Anterior cingulate cortex (tissue), 58 donors: ENCODE measurements around the gene MTR.
A peak's percentile ranks its signal among the peaks of the same experiment; 100 is the strongest.
"Not testable (repeated sequence)": the region's sequence is repeated elsewhere in the genome, so short reads cannot be mapped to it uniquely, and the experiment has no call there.

Source experiments
- DNase-seq, 58 donors: peaks; one replicate each; lab custom pipeline; 2025; lab: John Stamatoyannopoulos, UW

MTR gene

DNA sequence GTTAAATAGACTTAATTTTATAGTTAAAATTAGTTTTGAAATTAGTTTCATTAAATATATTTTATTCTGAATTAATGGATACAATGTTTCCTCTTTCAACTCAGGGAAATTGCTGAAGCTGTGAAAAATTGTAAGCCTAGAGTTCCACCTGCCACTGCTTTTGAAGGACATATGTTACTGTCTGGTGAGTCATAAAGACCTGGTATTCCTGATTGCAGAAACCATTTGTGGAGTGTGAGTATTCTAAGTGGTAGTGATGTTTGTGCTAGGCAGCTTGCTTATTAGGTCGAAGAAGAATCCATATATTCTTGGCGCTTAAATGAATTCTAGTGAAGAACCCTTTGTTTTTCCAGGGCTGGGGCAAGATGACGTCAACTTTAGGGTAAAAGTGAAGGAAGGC, 34.0 kb downstream of the MTR start:
- no peak for DNase-seq

- DNase-seq, result no peak
Observed at GRCh38 chr1:236830116-236830515, 35.0 kb downstream of the MTR start.

DNA sequence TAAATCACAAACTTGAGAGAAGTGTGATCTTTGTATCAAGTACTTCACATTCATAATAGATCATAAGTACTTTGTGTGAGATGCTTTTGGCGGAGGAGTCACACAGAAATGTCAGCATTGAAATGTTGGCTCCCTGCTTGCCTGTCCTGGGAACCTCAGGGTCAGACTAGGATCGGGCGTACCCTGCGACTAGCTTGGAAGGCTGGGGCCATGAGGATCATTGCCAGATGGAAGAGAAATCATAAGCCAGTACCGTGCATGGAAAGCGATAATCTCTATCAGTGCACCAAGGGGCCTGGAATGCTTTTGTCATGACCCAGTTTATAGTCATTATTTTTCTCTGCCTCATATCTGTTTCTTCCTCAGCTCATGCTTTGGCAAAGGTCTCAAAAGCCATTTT, 35.5 kb downstream of the MTR start:
- DNase-seq, result peak in 1 of 58 donors; percentile 3

DNA sequence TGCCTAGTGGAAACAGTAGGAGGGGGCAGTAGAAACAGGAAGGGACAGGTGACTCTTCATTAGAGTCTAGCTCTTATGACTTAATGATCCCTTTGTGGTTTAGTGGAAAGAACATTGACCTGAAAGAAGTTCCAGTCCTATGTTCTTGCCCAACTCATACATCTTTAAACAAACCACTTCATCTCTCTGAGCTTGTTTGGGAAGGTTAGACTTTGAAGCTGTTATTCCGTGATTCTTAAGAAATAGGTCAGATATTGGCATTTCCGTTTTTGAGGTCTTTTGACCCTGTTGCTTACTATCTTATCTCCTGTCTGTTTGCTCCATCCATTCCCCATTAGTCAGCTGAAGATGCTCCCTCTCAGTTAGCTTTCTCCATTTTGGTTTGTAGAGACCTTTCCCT, 38.5 kb downstream of the MTR start:
- DNase-seq, result no peak

- DNase-seq, result no peak
Observed at GRCh38 chr1:236834876-236835275, 39.8 kb downstream of the MTR start.

DNA sequence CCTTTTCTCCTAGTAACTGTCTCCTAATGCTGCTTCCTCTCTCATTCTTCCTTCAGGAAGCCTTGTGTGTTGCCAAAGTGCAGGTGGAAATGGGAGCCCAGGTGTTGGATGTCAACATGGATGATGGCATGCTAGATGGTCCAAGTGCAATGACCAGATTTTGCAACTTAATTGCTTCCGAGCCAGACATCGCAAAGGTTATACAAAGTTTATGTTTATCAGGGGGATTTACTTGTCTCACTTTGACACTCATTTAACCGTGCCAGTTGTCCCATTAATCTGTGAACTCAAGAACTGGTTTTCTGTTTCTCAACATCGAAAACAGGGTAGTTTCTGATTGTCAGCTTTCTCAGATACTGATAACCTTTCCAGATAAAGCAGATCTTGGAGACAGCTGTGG, 40.4 kb downstream of the MTR start:
- DNase-seq, result no peak

DNA sequence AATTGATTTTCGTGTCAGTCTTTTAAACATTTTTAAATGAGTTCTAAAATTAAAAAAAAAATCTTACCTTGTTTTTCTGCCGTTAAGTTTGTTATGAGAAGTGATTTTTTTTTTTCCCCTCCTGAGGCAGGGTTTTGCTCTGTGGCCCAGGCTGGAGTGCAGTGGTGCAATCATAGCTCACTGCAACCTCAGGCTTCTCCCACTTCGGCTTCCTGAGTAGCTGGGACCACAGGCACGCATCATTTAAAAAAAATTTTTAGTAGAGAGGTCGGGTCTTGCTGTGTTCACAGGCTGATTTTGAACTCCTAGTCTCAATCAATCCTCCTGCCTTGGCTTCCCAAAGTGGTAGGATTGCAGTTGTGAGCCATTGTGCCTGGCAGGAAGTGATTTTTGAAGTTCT, 41.1 kb downstream of the MTR start:
- DNase-seq, result no peak

DNA sequence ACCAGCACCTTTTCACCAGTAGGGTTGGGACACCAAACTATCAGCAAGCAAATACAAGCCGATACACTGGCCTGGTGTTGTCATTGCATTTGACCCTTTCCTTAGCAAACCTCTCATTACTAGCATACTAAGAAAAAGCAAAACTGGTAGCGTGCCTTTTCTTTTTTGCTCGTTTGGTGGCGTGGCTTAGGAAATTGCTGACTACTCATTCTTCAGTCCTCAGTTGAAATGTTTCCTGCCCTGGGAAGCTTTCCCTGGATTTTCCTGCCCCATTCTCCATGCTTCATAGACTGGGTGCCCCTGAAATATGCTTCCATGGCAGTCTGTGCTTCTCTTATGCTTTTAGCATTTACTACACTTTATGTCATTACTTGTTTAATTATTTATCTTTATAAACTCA, 42.0 kb downstream of the MTR start:
- no peak for DNase-seq

- DNase-seq, result no peak
Observed at GRCh38 chr1:236837897-236838296, 42.8 kb downstream of the MTR start.

GRCh38 chr1:236841341-236841740, 46.2 kb downstream of the MTR start:
- no peak for DNase-seq

DNA sequence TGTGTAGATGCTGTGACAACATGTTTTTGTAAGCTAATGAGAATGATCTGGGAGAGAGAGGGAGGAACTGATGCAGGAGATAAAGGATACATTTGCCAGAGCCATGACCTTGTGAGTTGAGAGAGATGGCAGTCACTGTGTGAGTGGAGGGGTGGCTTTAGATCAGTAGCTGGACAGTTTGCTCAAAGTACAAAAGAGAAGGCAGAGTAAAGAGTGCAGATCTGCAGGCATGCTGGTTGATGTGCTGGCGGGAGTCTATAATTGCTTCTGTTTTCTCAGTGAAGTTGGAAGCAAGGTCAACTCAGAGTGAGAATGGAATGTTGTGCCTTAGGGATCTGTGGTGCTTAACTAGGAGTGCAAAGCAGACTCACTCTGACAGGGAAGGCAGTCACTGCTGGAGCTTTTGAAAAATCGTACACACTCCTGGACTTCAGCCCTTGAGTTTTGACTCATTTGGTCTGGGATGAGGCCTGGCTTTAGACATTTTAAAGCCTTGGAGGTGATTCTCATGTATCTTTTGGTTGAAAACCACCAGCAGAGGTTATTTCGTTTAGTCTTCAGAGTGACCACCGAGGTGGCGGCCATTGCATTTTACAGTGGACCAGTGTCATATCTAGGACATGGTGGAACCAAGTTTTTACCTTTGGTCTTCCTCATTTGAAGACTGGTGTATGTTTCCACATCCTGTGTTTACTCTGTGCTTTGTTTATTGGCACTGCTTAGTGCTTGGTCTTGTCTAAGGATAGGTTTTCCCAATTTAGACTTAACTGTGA, 49.6 kb downstream of the MTR start:
- DNase-seq, result no peak

DNA sequence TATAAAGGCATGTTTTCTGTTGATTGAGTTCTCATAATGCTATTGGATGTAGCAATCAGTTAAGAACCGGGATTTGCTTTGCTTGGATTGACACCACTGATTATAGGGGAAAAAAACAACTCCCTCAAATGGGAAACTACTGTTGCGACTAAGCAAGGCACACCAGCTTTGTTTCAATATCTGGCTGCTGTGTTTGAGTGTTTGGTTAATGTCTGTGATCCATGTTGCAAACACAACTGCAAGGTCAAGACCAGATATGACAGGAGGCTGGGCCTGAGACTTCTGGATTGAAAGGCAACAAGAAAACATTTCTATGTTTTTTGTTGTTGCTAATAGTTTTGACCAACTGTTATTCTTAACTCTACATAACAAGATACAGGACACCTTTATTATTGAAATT, 50.7 kb downstream of the MTR start:
- no peak for DNase-seq

GRCh38 chr1:236848274-236848923, 53.3 kb downstream of the MTR start:
- DNase-seq, result no peak

DNA sequence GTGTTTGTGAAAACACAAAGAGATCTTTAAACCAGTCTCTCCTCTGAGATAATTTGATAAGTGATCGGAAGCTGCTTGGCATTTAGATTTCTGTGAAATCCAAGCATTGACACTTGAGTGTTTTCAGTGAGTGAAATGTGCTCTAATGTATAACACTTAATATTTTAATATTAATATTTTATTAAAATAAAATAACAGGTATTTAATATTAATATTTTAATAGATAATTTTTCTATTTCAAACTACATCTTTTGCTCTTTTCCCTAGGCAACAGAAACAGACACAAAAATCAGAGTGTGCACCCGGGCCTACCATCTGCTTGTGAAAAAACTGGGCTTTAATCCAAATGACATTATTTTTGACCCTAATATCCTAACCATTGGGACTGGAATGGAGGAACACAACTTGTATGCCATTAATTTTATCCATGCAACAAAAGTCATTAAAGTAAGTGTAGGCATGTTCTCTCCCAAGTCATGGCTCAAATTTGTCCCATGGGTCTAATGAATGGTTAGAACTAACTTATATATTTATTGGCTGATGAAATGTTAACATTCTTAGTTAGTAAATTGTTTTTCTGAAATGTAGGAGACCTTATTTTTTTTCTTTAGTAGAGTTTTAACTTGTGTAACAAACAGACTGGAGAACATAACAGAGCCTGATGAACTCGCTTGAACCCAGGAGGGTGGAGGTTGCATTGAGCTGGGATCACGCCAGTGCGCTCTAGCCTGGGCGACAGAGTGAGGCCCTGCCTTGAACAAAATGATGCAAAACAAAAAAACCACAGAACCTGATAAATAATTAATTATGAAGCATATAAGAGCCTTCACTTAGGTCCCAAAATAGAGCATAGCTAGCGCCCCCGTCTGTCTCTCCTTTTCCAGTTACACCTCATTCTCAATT, 55.2 kb downstream of the MTR start:
- no peak for DNase-seq

DNA sequence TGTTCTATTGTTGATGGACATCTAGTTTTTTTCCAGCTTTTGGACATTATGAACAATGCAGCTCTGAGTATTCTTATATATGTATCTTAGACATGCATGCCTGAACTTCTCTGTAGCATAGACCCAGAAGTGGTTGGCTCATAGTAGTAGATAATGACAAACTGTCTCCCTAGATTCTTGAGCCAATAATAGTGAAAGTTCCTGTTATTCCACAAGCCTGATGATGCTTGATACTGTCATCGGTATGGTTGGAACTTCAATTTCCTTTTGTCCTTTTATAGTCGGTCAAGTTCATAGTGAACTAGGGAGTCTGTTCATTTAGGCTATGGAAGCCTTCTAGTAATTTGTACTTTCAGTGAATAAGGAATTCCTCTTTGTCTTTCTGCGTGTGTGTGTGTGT, 56.8 kb downstream of the MTR start:
- no peak for DNase-seq

GRCh38 chr1:236853921-236854604, 59.0 kb downstream of the MTR start:
- DNase-seq, result peak in 2 of 58 donors; percentile 5 to 8

GRCh38 chr1:236854605-236854983, 59.5 kb downstream of the MTR start:
- no peak for DNase-seq

- DNase-seq, result not testable (repeated sequence)
Observed at GRCh38 chr1:236856649-236857048, 61.6 kb downstream of the MTR start.

DNA sequence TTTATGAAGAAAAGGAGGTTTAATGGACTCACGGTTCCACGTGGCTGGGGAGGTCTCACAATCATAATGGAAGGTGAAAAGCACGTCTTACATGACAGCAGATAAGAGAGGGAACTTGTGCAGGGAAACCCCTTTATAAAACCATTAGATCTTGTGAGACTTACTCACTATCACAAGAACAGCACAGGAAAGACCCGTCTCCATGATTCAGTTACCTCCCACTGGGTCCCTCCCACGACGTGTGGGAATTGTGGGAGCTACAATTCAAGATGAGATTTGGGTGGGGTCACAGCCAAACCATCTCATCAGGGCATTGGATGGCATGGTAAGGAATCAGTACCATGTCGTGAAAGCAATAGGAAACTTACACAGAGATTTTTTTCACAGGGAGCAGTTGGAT, 63.1 kb downstream of the MTR start:
- DNase-seq, result peak in 1 of 58 donors; percentile 2

- no peak for DNase-seq
Observed at GRCh38 chr1:236860101-236860500, 65.0 kb downstream of the MTR start.

- no peak for DNase-seq
Observed at GRCh38 chr1:236860674-236861073, 65.6 kb downstream of the MTR start.
